ENCODE measurements around the gene VAMP1.
A peak's percentile ranks its signal among the peaks of the same experiment; 100 is the strongest.
"Not testable (repeated sequence)": the region's sequence is repeated elsewhere in the genome, so short reads cannot be mapped to it uniquely, and the experiment has no call there.

Gene VAMP1

GRCh38 chr12:6469092-6469491 lies 1.4 kb downstream of the VAMP1 start:
- DNase-seq, result no peak

- no peak for DNase-seq
Observed at GRCh38 chr12:6468283-6468575, 2.2 kb downstream of the VAMP1 start.

- not testable (repeated sequence) for DNase-seq
Observed at GRCh38 chr12:6467571-6468282, 2.8 kb downstream of the VAMP1 start.

GRCh38 chr12:6466751-6467150 lies 3.7 kb downstream of the VAMP1 start:
- DNase-seq, result not testable (repeated sequence)

- no peak for DNase-seq
Observed at GRCh38 chr12:6466184-6466573, 4.3 kb downstream of the VAMP1 start.

GRCh38 chr12:6465467-6466183 lies 4.9 kb downstream of the VAMP1 start:
- DNase-seq, result peak; percentile 61

GRCh38 chr12:6464531-6464930 lies 5.9 kb downstream of the VAMP1 start:
- DNase-seq, result no peak

- DNase-seq, result no peak
Observed at GRCh38 chr12:6463858-6464257, 6.6 kb downstream of the VAMP1 start.

- DNase-seq, result no peak
Observed at GRCh38 chr12:6463216-6463615, 7.3 kb downstream of the VAMP1 start.

- peak; percentile 60 for DNase-seq
Observed at GRCh38 chr12:6462234-6462995, 8.1 kb downstream of the VAMP1 start.

- DNase-seq, result peak; percentile 84
Observed at GRCh38 chr12:6461401-6462233, 8.9 kb downstream of the VAMP1 start.

GRCh38 chr12:6460751-6461371 lies 9.6 kb downstream of the VAMP1 start:
- DNase-seq, result peak; percentile 44

GRCh38 chr12:6459004-6459337 lies 11.5 kb downstream of the VAMP1 start:
- no peak for DNase-seq

GRCh38 chr12:6458281-6459003 lies 12.0 kb downstream of the VAMP1 start:
- DNase-seq, result no peak

GRCh38 chr12:6457220-6457945 lies 13.1 kb downstream of the VAMP1 start:
- DNase-seq, result no peak

GRCh38 chr12:6452944-6453630 lies 17.4 kb downstream of the VAMP1 start:
- no peak for DNase-seq

- no peak for DNase-seq
Observed at GRCh38 chr12:6452245-6452943, 18.1 kb downstream of the VAMP1 start.

- DNase-seq, result peak; percentile 85
Observed at GRCh38 chr12:6451348-6452244, 18.9 kb downstream of the VAMP1 start, which contains the start of gene TAPBPL. Gene TAPBPL (plus strand): TSS chr12:6452042. CDS start chr12:6452249, 207 bp downstream.

GRCh38 chr12:6450869-6451347 lies 19.6 kb downstream of the VAMP1 start:
- DNase-seq, result no peak
